Fibroblast of mammary gland (primary cell): ENCODE data around the gene ATP5ME.

Experiments used
- DNase-seq: peaks from one replicate; pipeline ENCODE4 v3.0.0-alpha.2; 2010; ENCODE audit warnings: low read depth
- H3K4me3 ChIP-seq: 2 replicates; pipeline ENCODE4 v1.5.1; 2011; ENCODE audit warnings: low read depth, mild to moderate bottlenecking, low read length, moderate library complexity; ENCODE audit not compliant: control insufficient read depth
- CTCF ChIP-seq: conservative IDR thresholded peaks from 2 replicates; pipeline ENCODE4 v1.5.1; 2011; ENCODE audit warnings: low read depth, low read length, inconsistent platforms; ENCODE audit not compliant: control insufficient read depth, insufficient read depth

Gene ATP5ME

GRCh38 chr4:651884-652642 is 22.0 kb downstream of the ATP5ME start:
- H3K4me3 ChIP-seq = no peak overlapping the region
- DNase-seq = no peak
- no peak for TF ChIP-seq CTCF

- no peak for DNase-seq
- no peak overlapping the region for H3K4me3 ChIP-seq
- no peak for TF ChIP-seq CTCF
Observed at GRCh38 chr4:650951-651883, 22.9 kb downstream of the ATP5ME start.

GRCh38 chr4:650461-650860 is 23.6 kb downstream of the ATP5ME start:
- no peak for DNase-seq
- TF ChIP-seq CTCF = no peak
- no peak overlapping the region for H3K4me3 ChIP-seq

- DNase-seq = no peak
- no peak for TF ChIP-seq CTCF
- no peak overlapping the region for H3K4me3 ChIP-seq
Observed at GRCh38 chr4:649751-650310, 24.2 kb downstream of the ATP5ME start.

- no peak for DNase-seq
- H3K4me3 ChIP-seq = no peak overlapping the region
- no peak for TF ChIP-seq CTCF
Observed at GRCh38 chr4:649293-649625, 24.8 kb downstream of the ATP5ME start.

- TF ChIP-seq CTCF = no peak
- no peak overlapping the region for H3K4me3 ChIP-seq
Observed at GRCh38 chr4:648579-649292, 25.3 kb downstream of the ATP5ME start.

More at GRCh38 chr4:648579-649292, 25.3 kb downstream of the ATP5ME start:
- no peak for DNase-seq
